HL-60/S4 treated with phorbol 12-myristate 13-acetate at 8.2 ng/mL for 4 days and 3 days (cell line): ENCODE results near the gene KLHL14.

Experiments used
- in situ Hi-C: fragments of 300-500 bp; cut with MboI; formaldehyde crosslinking; loops from 2 replicates; pipeline ENCODE4 v1.15.0; 2022; ENCODE audit warnings: low sequenced_read_pairs

Gene KLHL14

GRCh38 chr18:32771169-32771751 lies 1.6 kb downstream of the KLHL14 start:
- in situ Hi-C loops, result no loop called here

DNA sequence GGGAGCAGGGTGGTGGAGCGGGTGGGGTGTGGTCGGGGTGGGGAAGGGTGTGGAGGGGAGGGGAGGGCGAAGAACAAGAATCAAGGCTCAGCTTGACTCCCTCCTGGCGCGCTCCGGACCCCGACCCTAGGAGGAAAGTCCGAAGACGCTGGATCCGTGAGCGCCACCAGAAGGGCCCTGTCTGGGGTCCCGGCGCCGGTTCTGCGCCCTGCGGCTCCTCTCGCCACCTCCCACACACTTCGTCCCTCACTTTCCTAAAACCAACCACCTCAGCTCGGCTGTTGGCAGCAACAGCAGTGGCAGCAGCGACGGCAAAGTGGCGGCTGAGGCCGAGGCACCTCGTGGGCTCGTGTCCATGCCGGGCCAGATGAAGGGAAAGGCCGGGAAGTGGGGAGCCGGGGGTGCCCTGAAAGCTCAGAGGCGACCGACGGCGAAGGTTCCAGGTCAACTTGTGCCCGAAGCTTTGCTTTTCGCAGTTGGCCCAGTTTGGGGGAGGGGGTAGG lies 2.1 kb downstream of the KLHL14 start:
- in situ Hi-C loops, result no loop called here

GRCh38 chr18:32770054-32770665 lies 2.7 kb downstream of the KLHL14 start:
- in situ Hi-C loops, result no loop called here

GRCh38 chr18:32769586-32770053 lies 3.2 kb downstream of the KLHL14 start:
- in situ Hi-C loops, result no loop called here

GRCh38 chr18:32769071-32769585 lies 3.7 kb downstream of the KLHL14 start:
- in situ Hi-C loops, result no loop called here

- in situ Hi-C loops, result no loop called here
These were observed 5.4 kb downstream of the KLHL14 start for GRCh38 chr18:32767400-32767799.

DNA sequence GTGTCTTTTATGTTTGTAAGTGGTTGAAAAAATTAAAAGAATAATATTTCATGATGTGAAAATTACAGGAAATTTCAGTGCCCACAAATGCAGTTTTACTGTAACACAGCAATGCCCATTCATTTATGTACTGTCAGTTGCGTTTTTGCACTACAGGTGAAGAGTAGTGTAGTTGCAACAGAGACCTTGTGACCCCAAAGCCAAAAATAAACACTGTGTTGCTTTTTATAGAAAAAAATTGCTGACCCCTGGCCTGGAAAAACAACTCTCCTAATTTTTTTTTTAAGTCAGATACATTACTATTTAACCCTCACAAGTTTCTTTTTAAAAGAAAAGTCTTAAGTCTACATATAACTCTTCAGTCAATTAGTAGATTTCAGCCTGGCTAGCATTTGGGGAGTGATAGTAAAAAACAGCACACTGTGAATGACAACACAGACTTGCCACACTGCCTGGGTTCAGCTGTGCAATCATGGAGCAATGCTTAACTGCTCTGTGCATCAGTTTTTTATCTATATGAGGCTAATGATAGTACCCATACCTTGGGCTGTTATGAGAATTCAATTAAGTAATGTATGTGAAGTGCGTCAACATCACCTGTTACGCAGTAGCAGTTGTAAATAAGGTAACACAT lies 8.1 kb downstream of the KLHL14 start:
- in situ Hi-C loops, result no loop called here

- in situ Hi-C loops, result no loop called here
These were observed 9.5 kb downstream of the KLHL14 start for GRCh38 chr18:32763293-32763692.

DNA sequence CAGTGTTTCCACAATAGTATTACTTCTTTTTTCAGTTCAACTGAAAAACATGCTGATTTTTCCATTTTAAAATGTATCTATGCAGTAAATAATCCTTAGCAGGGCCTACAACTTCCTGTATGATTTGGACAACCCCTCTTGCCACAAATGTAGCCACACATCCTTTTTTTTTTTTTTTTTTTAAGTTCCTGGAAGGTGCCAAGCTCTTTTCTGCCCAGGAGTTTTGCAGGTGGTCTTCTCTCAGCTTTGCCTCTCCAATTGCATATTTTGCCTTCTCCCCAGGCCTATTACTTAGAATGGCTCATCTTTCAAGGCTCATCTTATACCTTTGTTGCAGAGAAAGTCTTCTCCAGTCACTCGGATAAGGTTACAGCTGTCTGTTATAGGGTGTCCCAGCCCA lies 11.6 kb downstream of the KLHL14 start:
- in situ Hi-C loops, result no loop called here

GRCh38 chr18:32760391-32760790 lies 12.4 kb downstream of the KLHL14 start:
- in situ Hi-C loops, result no loop called here

DNA sequence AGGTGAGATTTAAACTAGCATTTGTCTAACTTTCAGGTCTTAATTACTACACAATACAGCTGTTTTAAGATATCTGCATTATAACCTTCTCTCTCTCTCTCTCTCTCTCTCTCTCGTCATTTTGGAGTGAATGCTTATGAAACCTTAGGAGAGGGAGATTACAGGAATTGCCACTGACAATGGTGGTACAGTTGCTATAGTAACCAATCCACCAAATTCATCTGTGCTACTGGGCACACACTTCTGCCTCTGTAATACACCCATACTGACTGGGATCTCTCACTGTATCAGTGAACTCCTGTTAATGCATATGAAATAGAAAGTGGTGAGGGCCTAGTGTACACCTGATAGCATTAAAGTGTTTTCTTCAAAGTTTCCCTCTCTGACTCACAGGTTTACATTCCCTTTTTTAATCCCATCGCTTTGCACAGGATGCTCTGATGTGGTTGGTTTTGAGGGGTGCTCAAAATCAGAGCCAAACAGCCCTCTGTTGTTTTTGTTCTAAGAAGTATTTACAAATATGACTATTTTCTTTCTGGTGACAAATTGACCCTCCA lies 13.1 kb downstream of the KLHL14 start:
- in situ Hi-C loops, result no loop called here

DNA sequence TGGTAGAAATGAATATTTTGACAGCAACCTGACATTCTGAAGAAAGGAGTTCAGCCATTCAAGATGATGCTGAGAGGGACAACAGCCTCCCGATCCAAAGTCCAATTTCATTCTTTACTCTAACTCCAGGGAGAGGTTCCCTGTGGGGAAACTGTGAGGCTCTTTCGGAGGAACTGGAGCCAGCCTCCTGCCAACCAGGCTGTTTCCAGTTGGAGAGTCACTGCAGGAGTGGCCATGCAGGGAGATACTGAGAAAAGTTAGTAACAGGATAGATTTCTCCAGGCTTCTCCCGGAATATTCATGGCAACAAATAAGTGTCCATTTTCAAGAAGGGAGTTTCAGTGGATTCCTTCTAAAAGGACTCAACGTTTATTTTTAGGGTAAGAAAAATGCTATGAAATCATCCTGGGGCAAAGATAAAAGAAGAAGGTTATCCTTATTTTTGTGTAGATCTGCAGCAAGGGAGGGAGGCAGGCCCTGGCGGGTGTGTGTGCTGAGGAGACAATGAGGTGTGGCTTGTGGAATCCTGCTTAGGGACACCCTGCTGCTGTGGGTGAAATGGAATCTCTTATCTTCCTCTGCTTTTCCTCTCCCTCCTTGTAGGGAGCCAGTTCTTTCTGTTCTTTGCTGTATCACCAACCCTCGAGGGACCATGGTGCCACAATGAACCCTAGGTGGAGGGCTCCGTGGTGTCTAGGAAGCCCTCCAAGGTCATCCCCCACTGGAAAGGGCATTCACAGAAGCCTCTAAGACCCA lies 18.1 kb downstream of the KLHL14 start:
- in situ Hi-C loops, result no loop called here

DNA sequence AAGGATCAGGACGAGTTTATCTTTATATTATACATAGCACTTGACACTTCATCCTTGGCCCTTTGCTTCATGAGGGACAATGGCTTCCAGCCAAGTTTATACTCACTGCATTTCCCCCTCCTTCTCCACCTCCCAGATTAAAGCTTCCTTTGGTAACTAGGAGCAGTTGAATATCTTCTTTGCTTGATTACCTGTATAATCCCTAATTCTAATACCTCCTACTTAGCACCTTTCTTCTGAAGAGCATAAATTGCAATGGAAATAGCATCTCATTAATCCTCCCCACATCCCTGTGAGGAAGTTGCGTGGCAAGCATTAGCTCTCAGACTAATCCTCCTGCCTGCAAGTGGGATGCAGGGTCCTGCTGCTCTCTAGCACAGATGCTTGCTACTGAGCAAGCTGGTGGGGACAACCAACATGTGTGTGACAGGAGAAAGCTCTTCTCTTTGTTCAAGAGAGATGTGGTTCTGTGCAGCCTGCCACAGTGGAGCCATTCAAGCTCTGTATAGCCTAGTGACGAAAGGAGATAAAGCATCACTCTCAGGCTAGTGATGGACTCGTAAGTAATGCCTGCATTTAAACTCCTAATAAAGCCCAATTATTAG lies 19.1 kb downstream of the KLHL14 start:
- in situ Hi-C loops, result no loop called here

DNA sequence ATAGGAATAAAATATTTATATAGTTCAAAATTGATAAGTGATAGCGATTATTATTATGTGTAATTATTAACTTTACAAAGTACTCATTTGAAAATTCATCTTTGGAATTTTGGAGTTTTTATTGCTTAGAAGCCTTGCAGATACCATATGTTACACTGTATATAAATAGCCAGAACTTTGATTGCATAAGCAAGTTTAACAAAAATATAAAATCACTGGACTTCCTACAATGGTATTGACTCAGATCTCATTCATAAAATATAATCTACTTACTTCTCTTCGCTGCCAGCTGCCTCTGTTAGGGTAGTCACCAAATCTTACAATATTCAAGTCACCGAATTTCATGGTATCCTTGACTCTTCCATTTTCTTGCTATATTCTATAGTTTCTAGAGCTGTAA lies 22.5 kb downstream of the KLHL14 start:
- in situ Hi-C loops, result no loop called here

GRCh38 chr18:32749809-32750208 lies 23.0 kb downstream of the KLHL14 start:
- in situ Hi-C loops, result no loop called here

GRCh38 chr18:32742579-32742978 lies 30.2 kb downstream of the KLHL14 start:
- in situ Hi-C loops, result no loop called here

DNA sequence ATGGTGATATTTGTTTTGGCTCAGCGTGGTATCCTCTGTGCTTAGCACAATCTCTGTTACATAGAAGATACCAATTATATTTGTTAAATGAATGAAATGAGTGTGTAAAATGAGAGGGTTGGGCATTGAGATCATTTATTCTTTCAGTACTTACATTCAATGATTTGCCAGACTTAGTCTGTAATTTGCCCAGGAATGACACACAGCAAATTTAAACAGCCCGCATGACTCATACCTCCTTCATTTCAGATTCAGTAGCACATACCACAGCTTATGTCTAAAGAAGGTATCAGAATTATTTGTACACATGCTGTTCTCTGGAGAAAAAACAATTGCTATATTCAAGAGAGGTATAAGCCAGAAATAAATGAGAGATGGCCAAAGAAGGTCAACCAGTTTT lies 37.0 kb downstream of the KLHL14 start:
- in situ Hi-C loops, result no loop called here

DNA sequence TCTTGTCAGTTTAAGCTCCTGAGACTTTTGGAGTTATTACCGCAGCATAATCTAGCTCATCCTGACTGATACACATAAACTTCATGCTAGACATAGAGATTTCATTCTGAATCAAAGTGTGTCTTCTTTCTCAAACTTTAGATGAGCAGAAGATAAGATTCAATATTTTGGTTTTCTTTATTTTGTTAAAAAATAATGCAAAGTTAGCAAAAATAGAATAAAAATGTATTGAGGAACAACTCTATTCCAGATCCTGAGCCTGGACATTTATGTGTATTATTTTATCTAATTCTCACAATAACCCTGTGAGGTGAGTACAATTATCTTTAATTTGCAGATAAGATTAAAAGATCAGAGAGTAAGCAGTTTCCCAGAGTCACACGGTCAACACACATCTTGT lies 38.4 kb downstream of the KLHL14 start:
- in situ Hi-C loops, result no loop called here

GRCh38 chr18:32732165-32732564 lies 40.7 kb downstream of the KLHL14 start:
- in situ Hi-C loops, result no loop called here

DNA sequence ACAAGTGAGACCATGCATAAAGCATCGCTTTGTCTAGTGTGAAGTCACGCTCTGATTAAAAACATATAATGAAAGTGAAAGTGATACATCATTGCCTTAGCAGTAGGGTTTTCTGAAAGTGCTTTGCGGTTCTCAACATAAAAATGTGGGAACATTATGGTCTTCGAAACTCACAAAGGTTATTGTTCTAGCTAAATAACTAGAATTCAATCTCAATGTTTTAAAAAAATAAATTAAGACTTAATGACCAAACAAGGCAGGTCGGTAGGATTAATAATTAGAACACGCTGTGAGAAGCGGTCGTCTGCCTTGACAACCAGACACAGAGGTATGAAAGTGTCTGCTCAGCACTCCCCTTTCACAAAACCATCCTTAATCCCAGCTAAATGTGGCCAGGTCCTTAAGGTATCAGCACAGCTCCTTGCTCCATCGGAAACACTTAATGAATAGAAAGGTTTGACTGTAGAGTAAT lies 42.2 kb downstream of the KLHL14 start:
- in situ Hi-C loops, result no loop called here
